BLaER1 treated with 17β-estradiol and CSF1 and Interleukin-3, amounts not matched to agents 10 nM and 100 nM (cell line): Measurements from ENCODE around the gene TMEM130.

Experiments used
- H3K27ac ChIP-seq, 11 experiments: shearing (Covaris generic); formaldehyde crosslinking; 2 replicates each; pipeline ENCODE4 v1.8.1; 2022
- H3K27me3 ChIP-seq, 11 experiments: shearing (Covaris generic); formaldehyde crosslinking; 2 replicates each; pipeline ENCODE4 v1.8.1; 2022
- H3K36me3 ChIP-seq, 11 experiments: shearing (Covaris generic); formaldehyde crosslinking; 2 replicates each; pipeline ENCODE4 v1.8.1; 2022
- H3K4me1 ChIP-seq, 10 experiments: shearing (Covaris generic); formaldehyde crosslinking; 2 replicates each; pipeline ENCODE4 v1.8.1; 2022
- H3K4me2 ChIP-seq, 11 experiments: shearing (Covaris generic); formaldehyde crosslinking; 2 replicates each; pipeline ENCODE4 v1.8.1; 2022
- H3K4me3 ChIP-seq, 10 experiments: shearing (Covaris generic); formaldehyde crosslinking; 2 replicates each; pipeline ENCODE4 v1.8.1; 2022
- H3K9ac ChIP-seq, 11 experiments: shearing (Covaris generic); formaldehyde crosslinking; 2 replicates each; pipeline ENCODE4 v1.8.1; 2022
- H3K9me3 ChIP-seq, 11 experiments: shearing (Covaris generic); formaldehyde crosslinking; replicated peaks in 1 of 11; 2 replicates each; pipeline ENCODE4 v1.8.1; 2022
- H4K20me1 ChIP-seq, 11 experiments: shearing (Covaris generic); formaldehyde crosslinking; 2 replicates each; pipeline ENCODE4 v1.8.1; 2022
- Cebpa-rat ChIP-seq, 11 experiments: shearing (Covaris generic); IDR thresholded peaks; 2 replicates each; pipeline ENCODE4 v1.8.1; 2022

The TMEM130 gene

DNA sequence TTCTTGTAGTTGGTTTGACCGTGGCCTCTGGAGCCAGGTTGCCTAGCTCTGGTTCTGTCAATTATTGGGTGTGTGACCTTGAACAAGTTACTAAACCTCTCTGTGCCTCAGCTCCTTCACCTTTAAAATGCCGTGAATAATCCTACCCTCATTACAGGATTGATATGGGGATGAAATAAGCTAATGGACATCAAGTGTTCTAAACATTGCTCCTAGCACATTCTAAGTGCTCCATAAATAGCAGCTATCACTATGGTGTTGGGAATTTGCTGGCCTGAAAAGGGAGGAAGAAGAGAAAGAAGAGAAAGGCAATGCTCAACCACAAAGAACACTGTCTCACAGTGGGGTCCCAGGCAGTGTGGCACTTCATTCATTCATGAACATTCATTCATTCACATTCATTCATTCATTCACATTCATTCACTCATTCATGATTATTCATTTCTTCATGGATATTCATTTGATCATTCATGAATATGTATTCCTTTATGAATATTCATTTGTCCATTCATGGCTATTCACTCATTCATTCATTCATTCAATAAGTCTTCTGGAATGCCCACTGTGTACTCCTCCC, 38.8 kb downstream of the TMEM130 start:
- H3K9ac ChIP-seq: no peak overlapping the region
- H3K27ac ChIP-seq: no peak overlapping the region
- H3K4me1 ChIP-seq: peaks cover 0 to 8% (median 0%) of the 10 kb centered on the region in 10 experiments; a peak in 3 of 20 replicates
- TF ChIP-seq Cebpa-rat (IDR thresholded peaks at IDR 0.05): no peak
- no peak overlapping the region for H3K4me2 ChIP-seq
- H3K27me3 ChIP-seq: no peaks in the 10 kb centered on the region
- no peaks in the 10 kb centered on the region for H3K36me3 ChIP-seq
- no peaks in the 10 kb centered on the region for H4K20me1 ChIP-seq
- no peak overlapping the region for H3K4me3 ChIP-seq
- H3K9me3 ChIP-seq: no peaks in the 10 kb centered on the region

DNA sequence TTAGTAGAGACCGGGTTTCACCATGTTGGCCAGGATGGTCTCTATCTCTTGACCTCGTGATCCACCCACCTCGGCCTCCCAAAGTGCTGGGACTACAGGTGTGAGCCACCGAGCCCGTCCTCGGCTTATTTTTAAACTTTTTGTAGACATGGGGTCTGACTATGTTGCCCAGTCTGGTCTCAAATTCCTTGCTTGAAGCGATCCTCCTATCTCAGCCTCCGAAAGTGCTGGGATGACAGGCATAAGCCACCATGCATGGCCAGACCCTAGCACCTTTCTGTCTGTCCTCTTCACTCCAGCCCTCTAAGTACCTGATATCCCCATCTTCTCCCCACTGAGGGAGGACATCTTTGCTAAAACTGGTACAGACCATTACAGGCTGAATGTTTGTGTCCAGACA, 41.4 kb downstream of the TMEM130 start:
- TF ChIP-seq Cebpa-rat (IDR thresholded peaks at IDR 0.05): no peak

DNA sequence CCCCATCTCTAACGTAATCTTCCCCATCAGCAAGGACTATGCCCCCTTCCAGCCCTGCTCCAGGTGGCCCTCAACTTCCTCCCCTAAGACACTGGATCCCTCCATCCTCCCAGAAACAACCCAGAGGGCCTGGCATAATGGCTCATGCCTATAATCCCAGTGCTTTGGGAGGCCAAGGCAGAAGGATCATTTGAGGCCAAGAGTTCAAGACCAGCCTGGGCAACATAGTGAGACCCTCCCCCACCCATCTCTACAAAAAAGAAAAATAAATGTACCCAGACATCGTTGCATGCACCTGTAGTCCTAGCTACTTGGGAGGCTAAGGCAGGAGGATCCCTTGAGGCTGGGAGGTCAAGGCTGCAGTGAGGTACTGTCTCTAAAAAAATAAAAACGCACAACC, 42.6 kb downstream of the TMEM130 start:
- H3K4me3 ChIP-seq: no peak overlapping the region
- no peak overlapping the region for H3K9ac ChIP-seq
- H3K9me3 ChIP-seq: no peaks in the 10 kb centered on the region
- H3K4me2 ChIP-seq: no peak overlapping the region
- no peaks in the 10 kb centered on the region for H3K27me3 ChIP-seq
- H3K27ac ChIP-seq: no peak overlapping the region
- no peaks in the 10 kb centered on the region for H3K4me1 ChIP-seq
- H3K36me3 ChIP-seq: no peaks in the 10 kb centered on the region
- no peak for TF ChIP-seq Cebpa-rat (IDR thresholded peaks at IDR 0.05)
- H4K20me1 ChIP-seq: no peaks in the 10 kb centered on the region

More for the DNA sequence above, 41.4 kb downstream of the TMEM130 start:
- Histone ChIP-seq H3K27ac (no peak overlapping the region), H4K20me1 (no peaks in the 10 kb centered on the region), H3K36me3 (no peaks in the 10 kb centered on the region), H3K4me2 (no peak overlapping the region), H3K9me3 (no peaks in the 10 kb centered on the region), H3K9ac (no peak overlapping the region), H3K4me1 (no peaks in the 10 kb centered on the region), H3K4me3 (no peak overlapping the region), H3K27me3 (no peaks in the 10 kb centered on the region)

DNA sequence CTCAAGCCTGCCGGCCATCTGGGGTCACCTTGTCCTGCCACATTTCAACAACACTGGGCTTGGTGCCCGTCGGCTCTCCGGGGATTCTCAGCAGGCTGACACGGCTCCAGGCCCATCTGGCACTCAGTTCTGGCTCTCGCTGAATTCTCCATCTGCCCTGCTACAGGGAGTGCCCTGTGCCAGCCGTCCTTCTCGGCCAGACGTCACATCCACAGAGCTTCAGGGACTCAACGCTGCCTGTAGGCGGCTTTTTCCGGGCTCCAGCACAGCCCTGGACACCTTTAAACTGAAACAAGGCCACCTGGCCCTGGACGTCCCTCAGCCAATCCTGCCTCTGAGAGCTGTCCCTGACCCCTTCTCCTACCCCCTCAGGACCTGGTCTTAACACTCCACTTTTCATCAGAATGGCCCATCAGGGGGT, 43.0 kb downstream of the TMEM130 start:
- Histone ChIP-seq H3K27ac (no peak overlapping the region), H3K9me3 (no peaks in the 10 kb centered on the region), H3K4me2 (no peak overlapping the region), H3K4me1 (no peaks in the 10 kb centered on the region), H3K36me3 (no peaks in the 10 kb centered on the region), H4K20me1 (no peaks in the 10 kb centered on the region), H3K4me3 (no peak overlapping the region), H3K27me3 (no peaks in the 10 kb centered on the region), H3K9ac (no peak overlapping the region)
- no peak for TF ChIP-seq Cebpa-rat (IDR thresholded peaks at IDR 0.05)

DNA sequence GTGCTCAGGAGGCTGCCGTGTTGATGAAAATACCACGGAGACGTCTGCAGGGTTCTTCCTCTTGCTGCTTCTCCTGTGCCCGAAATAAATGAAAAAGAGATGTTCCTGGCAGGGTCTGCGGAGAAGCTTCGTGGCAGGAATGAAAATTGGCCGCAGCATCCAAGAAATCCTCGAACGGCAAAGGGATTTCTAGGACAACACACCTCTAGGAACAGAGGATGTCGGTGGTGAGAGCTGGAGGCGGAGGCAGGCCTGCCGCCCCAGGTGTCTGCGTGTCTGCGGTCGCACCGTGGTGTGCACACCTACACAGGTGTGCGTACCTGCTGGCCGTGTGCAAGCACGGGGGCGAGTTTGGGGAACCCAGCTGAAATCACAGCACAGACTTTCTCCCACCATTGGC, 43.4 kb downstream of the TMEM130 start:
- H3K4me3 ChIP-seq: no peak overlapping the region
- H3K9ac ChIP-seq: no peak overlapping the region
- H3K4me1 ChIP-seq: no peaks in the 10 kb centered on the region
- no peak overlapping the region for H3K4me2 ChIP-seq
- no peaks in the 10 kb centered on the region for H4K20me1 ChIP-seq
- H3K27ac ChIP-seq: no peak overlapping the region
- no peaks in the 10 kb centered on the region for H3K27me3 ChIP-seq
- no peak for TF ChIP-seq Cebpa-rat (IDR thresholded peaks at IDR 0.05)
- no peaks in the 10 kb centered on the region for H3K36me3 ChIP-seq
- H3K9me3 ChIP-seq: no peaks in the 10 kb centered on the region

DNA sequence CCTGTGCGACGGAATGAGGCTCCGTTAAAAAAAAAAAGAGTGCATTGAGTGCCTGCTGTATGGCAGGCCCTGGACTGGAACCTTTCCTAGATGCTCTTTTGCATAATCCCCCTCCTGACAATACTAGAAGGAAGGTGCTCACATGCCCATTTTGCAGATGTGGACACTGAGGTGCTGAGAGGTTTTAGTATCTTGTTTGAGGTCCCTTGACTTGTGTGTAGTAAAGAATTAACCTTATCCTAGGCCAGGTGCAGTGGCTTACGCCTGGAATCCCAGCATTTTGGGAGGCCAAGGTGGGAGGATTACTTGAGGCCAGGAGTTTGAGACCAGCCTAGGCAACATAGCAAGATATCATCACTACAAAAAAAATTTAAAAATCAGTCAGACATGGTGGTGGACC, 46.6 kb downstream of the TMEM130 start:
- no peak overlapping the region for H3K9ac ChIP-seq
- no peak overlapping the region for H3K4me3 ChIP-seq
- H3K4me2 ChIP-seq: no peak overlapping the region
- no peaks in the 10 kb centered on the region for H3K9me3 ChIP-seq
- peaks cover 0 to 12% (median 9%) of the 10 kb centered on the region in 10 experiments; a peak in 14 of 20 replicates for H3K4me1 ChIP-seq
- no peaks in the 10 kb centered on the region for H4K20me1 ChIP-seq
- TF ChIP-seq Cebpa-rat (IDR thresholded peaks at IDR 0.05): no peak
- H3K36me3 ChIP-seq: no peaks in the 10 kb centered on the region
- no peak overlapping the region for H3K27ac ChIP-seq
- no peaks in the 10 kb centered on the region for H3K27me3 ChIP-seq

DNA sequence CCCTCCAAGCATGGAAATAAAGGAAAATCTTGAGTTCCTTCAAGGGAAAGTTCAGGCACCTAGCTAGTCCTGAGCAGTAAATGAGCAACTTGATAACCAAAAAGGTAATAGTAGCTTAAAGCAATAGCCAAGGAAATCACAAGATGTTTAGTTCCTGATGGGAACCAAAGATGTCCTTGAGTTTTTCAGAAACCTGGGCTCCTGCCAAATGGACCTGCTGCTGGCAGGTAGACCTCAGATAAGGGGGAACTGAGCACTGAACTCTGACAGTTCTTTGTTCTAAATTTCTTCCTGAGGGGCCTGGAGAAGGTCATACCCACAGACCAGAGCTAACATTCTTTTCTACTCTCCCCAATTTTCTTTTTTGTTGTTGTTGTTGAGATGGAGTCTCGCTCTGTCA, 48.5 kb downstream of the TMEM130 start:
- Histone ChIP-seq H3K27ac (no peak overlapping the region), H3K4me2 (no peak overlapping the region), H3K9ac (no peak overlapping the region), H3K4me1 (peaks cover 0 to 12% (median 9%) of the 10 kb centered on the region in 10 experiments; a peak in 14 of 20 replicates), H3K36me3 (no peaks in the 10 kb centered on the region), H4K20me1 (no peaks in the 10 kb centered on the region), H3K9me3 (no peaks in the 10 kb centered on the region), H3K27me3 (no peaks in the 10 kb centered on the region), H3K4me3 (no peak overlapping the region)
- TF ChIP-seq Cebpa-rat (IDR thresholded peaks at IDR 0.05): no peak

DNA sequence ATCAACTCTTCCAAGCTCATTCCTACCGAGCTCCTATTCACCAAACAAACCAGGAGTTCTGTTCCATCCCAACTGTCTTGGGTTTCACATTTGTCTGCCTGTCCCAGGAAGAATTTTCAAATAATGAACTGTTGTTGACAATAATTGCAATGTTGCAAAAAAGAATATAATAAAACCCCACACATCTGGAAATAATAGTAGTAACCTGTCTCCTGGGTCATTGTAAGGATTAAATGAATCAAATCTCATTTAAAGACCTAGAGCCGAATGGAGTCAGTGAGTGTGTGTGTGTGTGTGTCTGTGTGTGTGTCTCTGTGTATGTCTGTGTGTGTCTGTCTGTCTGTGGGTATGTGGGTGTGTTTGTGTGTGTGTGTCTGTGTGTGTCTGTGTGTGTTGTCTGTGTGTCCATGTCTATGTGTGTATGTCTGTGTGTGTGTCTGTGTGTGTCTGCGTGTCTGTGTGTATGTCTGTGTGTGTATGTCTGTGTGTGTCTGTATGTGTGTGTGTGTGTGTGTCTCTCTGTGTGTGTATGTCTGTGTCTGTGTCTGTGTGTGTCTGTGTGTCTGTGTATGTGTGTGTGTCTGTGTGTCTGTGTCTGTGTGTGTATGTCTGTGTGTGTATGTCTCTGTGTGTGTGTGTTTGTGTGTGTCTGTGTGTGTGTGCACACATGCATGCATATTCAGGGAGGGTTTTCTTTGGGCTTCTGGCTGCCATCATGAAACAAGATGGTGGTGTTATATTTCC, 52.7 kb downstream of the TMEM130 start:
- peaks cover 0 to 12% (median 9%) of the 10 kb centered on the region in 10 experiments; a peak in 14 of 20 replicates for H3K4me1 ChIP-seq

DNA sequence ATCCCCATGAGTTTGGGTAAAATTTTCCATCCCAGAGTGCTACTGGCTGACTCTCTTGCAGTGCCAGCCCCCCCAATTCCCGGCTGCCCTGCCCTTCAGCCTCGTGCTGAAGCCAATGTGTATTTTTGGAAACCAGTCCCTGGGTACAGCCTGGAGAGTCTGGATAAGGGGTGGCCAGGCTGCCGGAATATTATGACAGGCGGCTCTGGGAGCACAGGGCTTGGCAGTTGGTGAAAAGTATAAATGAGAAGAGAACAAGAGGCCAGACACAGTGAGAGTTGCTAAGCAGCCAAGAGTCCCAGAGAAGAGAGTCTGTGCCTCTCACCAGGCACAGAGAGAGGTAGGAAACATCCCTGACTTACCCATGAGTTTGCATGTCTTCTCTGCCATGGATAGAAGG, 53.6 kb downstream of the TMEM130 start:
- Histone ChIP-seq H3K36me3 (no peaks in the 10 kb centered on the region), H3K9ac (no peak overlapping the region), H3K9me3 (peaks cover 0 to 2% (median 0%) of the 10 kb centered on the region in 11 experiments; a peak in 7 of 22 replicates), H3K27me3 (no peaks in the 10 kb centered on the region), H3K4me1 (peaks cover 0 to 12% (median 9%) of the 10 kb centered on the region in 10 experiments; a peak in 14 of 20 replicates), H4K20me1 (no peaks in the 10 kb centered on the region), H3K4me3 (no peak overlapping the region), H3K4me2 (no peak overlapping the region), H3K27ac (no peak overlapping the region)
- no peak for TF ChIP-seq Cebpa-rat (IDR thresholded peaks at IDR 0.05)

More for the DNA sequence above, 52.7 kb downstream of the TMEM130 start:
- Histone ChIP-seq H3K4me3 (no peak overlapping the region), H3K27ac (no peak overlapping the region), H3K4me2 (no peak overlapping the region), H3K9ac (no peak overlapping the region), H3K36me3 (no peaks in the 10 kb centered on the region), H3K27me3 (no peaks in the 10 kb centered on the region), H4K20me1 (no peaks in the 10 kb centered on the region), H3K9me3 (no peaks in the 10 kb centered on the region)
- TF ChIP-seq Cebpa-rat (IDR thresholded peaks at IDR 0.05): no peak

DNA sequence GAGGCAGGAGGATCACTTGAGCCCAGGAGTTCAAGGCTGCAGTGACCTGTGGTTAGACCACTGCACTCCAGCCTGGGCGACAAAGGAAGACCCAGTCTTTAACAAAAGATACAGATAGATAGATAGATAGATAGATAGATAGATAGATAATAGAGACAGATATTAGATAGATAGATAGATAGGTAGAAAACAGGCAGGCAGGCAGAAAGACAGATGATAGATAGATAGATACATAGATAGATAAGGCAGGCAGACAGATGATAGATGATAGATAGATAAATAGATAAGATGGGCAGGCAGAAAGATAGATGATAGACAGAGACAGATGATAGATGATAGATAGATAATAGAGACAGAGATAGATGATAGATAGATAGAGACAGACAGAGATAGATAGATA, 54.5 kb downstream of the TMEM130 start:
- Histone ChIP-seq H3K9me3 (peaks cover 0 to 11% (median 0%) of the 10 kb centered on the region in 11 experiments; a peak in 10 of 22 replicates), H3K27me3 (no peaks in the 10 kb centered on the region), H4K20me1 (no peaks in the 10 kb centered on the region), H3K9ac (no peak overlapping the region), H3K4me3 (no peak overlapping the region), H3K36me3 (no peaks in the 10 kb centered on the region), H3K4me2 (no peak overlapping the region), H3K4me1 (peaks cover 0 to 7% (median 5%) of the 10 kb centered on the region in 10 experiments; a peak in 14 of 20 replicates), H3K27ac (no peak overlapping the region)
- no peak for TF ChIP-seq Cebpa-rat (IDR thresholded peaks at IDR 0.05)
